Activated CD4-positive, alpha-beta T cell treated with anti-CD3 and anti-CD28 coated beads, Interleukin-2, amount 10 ng/mL, durations not matched to agents 7 days and 5 days (primary cell): ENCODE measurements around the gene HSPB1. TPM values are rescaled to one million over a fixed set of nuclear protein-coding genes. Genes with fewer than 3 reads are reported as not detected.

Experiments used
- CTCF ChIA-PET: fragments of 350-600 bp; sonication (Branson Sonifier 250); formaldehyde crosslinking; loops from one replicate; lab custom pipeline; 2021; ENCODE audit warnings: antibody characterized with exemption; lab: Charles Lee
- POLR2A ChIA-PET: fragments of 350-600 bp; sonication (Branson Sonifier 250); formaldehyde crosslinking; loops from one replicate; lab custom pipeline; 2021; ENCODE audit warnings: antibody characterized with exemption; lab: Charles Lee
- DNase-seq: peaks from one replicate; pipeline ENCODE4 v3.0.0-alpha.2; 2020
- H3K27ac Mint-ChIP-seq: one replicate; pipeline ENCODE4 v1.8.0; 2021; ENCODE audit warnings: mild to moderate bottlenecking, moderate library complexity, mixed read lengths
- H3K27me3 Mint-ChIP-seq: one replicate; pipeline ENCODE4 v1.8.0; 2021; ENCODE audit warnings: mixed read lengths
- H3K36me3 Mint-ChIP-seq: one replicate; pipeline ENCODE4 v1.8.0; 2021; ENCODE audit warnings: low read depth, mixed read lengths
- H3K4me1 Mint-ChIP-seq: one replicate; pipeline ENCODE4 v1.8.0; 2021; ENCODE audit warnings: mixed read lengths
- H3K4me3 Mint-ChIP-seq: one replicate; pipeline ENCODE4 v1.8.0; 2021; ENCODE audit warnings: mild to moderate bottlenecking, moderate library complexity, mixed read lengths
- H3K9me3 Mint-ChIP-seq: one replicate; pipeline ENCODE4 v1.8.0; 2021; ENCODE audit warnings: mixed read lengths
- total RNA-seq, 2 experiments: library from RNA; stranded (reverse); gene quantifications; one replicate each; pipeline ENCODE4 v1.2.3, GENCODE V29; 2021

HSPB1 gene
- total RNA-seq = 10 to 100 TPM; 27.0 to 28.1 TPM

DNA sequence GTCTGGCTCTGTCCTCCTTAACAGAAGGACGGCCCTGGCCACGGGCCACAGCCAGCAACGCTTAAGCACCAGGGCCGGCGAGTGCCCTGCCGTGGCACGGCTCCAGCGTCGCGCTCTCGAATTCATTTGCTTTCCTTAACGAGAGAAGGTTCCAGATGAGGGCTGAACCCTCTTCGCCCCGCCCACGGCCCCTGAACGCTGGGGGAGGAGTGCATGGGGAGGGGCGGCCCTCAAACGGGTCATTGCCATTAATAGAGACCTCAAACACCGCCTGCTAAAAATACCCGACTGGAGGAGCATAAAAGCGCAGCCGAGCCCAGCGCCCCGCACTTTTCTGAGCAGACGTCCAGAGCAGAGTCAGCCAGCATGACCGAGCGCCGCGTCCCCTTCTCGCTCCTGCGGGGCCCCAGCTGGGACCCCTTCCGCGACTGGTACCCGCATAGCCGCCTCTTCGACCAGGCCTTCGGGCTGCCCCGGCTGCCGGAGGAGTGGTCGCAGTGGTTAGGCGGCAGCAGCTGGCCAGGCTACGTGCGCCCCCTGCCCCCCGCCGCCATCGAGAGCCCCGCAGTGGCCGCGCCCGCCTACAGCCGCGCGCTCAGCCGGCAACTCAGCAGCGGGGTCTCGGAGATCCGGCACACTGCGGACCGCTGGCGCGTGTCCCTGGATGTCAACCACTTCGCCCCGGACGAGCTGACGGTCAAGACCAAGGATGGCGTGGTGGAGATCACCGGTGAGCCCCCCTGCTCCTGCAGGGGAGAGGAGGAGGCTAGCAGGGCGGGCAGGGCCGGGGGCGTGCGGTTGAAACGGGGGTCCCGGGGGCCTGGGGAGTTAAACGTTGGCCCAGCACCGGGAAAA lies at the start of gene HSPB1:
Gene HSPB1, plus strand, starts transcription at position 327 of the 855 bp plus-strand sequence. Its CDS starts 40 bp downstream, at position 367.
- Mint-ChIP-seq H3K4me3 (peak within 1 kb of the TSS; percentile 84), H3K27ac (peak within 1 kb of the TSS; percentile 85)
- CTCF ChIA-PET = interaction anchor here (1.1 to 6.1 kb wide), 4 partner anchors 11 to 124 kb away, joined by 5 to 53 read pairs (median 12); no protein-coding TSS in a partner anchor

GRCh38 chr7:76254781-76255180 lies 47.7 kb upstream of the HSPB1 start:
- Mint-ChIP-seq H3K4me3 (no peak overlapping the region), H3K9me3 (no peaks in the 10 kb centered on the region), H3K4me1 (no peaks in the 10 kb centered on the region), H3K27ac (no peak overlapping the region), H3K27me3 (peaks cover 20% of the 10 kb centered on the region), H3K36me3 (no peaks in the 10 kb centered on the region)
- ChIA-PET POLR2A (no interaction called here), CTCF (interaction anchor here (0.7 to 0.9 kb wide), 2 partner anchors 8 to 235 kb away, joined by 3 read pairs; no protein-coding TSS in a partner anchor)
- DNase-seq = no peak

More for the DNA sequence above, at the start of gene HSPB1:
- H3K27me3 Mint-ChIP-seq = peaks cover 17% of the 10 kb centered on the region
- DNase-seq = peak; percentile 44
- peaks cover 2% of the 10 kb centered on the region for H3K36me3 Mint-ChIP-seq
- no peaks in the 10 kb centered on the region for H3K9me3 Mint-ChIP-seq
- H3K4me1 Mint-ChIP-seq = peaks cover 19% of the 10 kb centered on the region
- POLR2A ChIA-PET = interaction anchor here (0.6 kb wide), 1 partner anchor 16 kb away, joined by 3 read pairs; no protein-coding TSS in a partner anchor

- H3K27ac Mint-ChIP-seq = no peak overlapping the region
- ChIA-PET POLR2A (interaction anchor here (0.6 kb wide), 1 partner anchor 23 kb away, joined by 3 read pairs; no protein-coding TSS in a partner anchor), CTCF (interaction anchor here (0.7 kb wide), 1 partner anchor 362 kb away, joined by 4 read pairs; no protein-coding TSS in a partner anchor)
- H3K4me1 Mint-ChIP-seq = peaks cover 3% of the 10 kb centered on the region
- H3K9me3 Mint-ChIP-seq = no peaks in the 10 kb centered on the region
- H3K36me3 Mint-ChIP-seq = no peaks in the 10 kb centered on the region
- H3K4me3 Mint-ChIP-seq = no peak overlapping the region
- DNase-seq = no peak
- H3K27me3 Mint-ChIP-seq = peaks cover 25% of the 10 kb centered on the region
Observed at GRCh38 chr7:76257973-76258372, 44.5 kb upstream of the HSPB1 start.

DNA sequence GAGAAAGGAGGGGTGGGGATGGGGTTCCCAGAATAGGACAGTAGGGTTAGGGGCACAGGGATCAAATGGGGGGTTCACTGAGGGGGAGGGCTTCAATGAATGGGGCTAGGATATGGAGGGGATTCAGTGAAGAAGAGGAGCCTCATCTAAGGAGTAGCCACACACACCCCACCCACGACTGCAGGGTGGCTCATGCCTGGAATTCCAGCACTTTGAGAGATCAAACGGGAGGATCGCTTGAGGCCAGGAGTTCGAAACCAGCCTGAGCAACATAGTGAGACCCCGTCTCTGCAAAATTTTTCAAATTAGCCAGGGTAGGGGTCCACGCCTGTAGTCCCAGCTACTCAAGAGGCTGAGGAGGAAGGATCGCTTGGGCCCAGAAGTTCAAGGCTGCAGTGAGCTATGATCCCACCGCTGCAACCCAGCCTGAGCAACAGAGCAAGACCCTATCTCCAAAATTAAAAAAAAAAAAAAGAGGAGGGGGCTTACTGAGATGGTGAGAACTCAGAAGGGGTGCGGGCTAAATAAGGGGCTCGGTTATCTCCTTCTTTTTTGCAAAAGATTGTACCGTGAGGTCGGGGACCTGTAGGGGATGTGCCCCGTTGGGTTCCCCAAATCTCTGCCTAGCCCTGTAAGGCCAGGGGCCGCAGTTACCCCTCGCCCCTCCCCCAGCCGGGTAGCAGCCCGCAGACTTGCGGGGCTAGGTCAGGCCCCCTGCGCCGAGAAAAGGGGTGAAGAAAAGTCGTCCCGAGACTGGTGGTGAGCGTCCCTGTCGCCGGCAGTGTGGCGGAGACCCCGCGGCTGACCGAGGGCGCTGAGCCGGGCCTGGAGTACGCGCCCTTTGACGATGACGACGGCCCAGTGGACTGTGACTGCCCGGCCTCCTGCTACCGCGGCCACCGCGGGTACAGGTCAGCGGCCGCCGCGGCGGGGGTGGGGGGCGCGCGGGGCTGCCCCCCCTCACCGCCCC lies 43.1 kb upstream of the HSPB1 start:
- Mint-ChIP-seq H3K4me3 (no peak overlapping the region), H3K36me3 (no peaks in the 10 kb centered on the region), H3K9me3 (no peaks in the 10 kb centered on the region), H3K27ac (no peak overlapping the region), H3K27me3 (peaks cover 25% of the 10 kb centered on the region), H3K4me1 (peaks cover 3% of the 10 kb centered on the region)
- ChIA-PET CTCF (interaction anchor here (0.6 to 0.9 kb wide), 2 partner anchors 32 to 64 kb away, joined by 3 to 4 read pairs; no protein-coding TSS in a partner anchor), POLR2A (no interaction called here)
- DNase-seq = no peak

GRCh38 chr7:76260171-76260703 lies 42.2 kb upstream of the HSPB1 start:
- DNase-seq = peak; percentile 47
- H3K4me1 Mint-ChIP-seq = peaks cover 3% of the 10 kb centered on the region
- H3K27me3 Mint-ChIP-seq = peaks cover 25% of the 10 kb centered on the region
- ChIA-PET CTCF (interaction anchor here (4.1 kb wide), 1 partner anchor 83 kb away, joined by 24 read pairs; no protein-coding TSS in a partner anchor), POLR2A (no interaction called here)
- H3K36me3 Mint-ChIP-seq = no peaks in the 10 kb centered on the region
- no peak overlapping the region for H3K4me3 Mint-ChIP-seq
- H3K9me3 Mint-ChIP-seq = no peaks in the 10 kb centered on the region
- no peak overlapping the region for H3K27ac Mint-ChIP-seq

DNA sequence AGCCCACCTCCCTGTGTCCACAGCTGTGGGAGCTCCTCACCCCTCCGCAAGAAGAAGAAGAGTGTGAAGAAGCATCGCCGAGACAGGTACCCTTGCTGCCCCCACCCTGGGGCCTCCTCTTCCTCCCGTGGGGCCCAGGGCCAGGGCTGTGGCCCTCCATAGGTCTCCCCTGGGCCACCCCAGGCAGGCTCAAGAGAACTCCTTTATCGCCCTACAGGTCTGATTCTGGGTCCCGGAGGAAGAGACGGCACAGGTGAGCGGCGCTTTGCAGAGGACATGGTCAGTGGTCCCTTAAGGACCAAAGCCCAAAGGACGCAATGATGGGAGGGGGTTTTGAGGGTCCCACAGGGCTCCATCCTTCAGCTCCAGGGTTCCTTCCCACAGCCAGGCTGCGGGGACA lies 41.1 kb upstream of the HSPB1 start:
- ChIA-PET POLR2A (no interaction called here), CTCF (interaction anchor here (4.1 kb wide), 1 partner anchor 84 kb away, joined by 24 read pairs; no protein-coding TSS in a partner anchor)
- Mint-ChIP-seq H3K27me3 (peaks cover 27% of the 10 kb centered on the region), H3K4me1 (peaks cover 3% of the 10 kb centered on the region), H3K4me3 (no peak overlapping the region), H3K9me3 (no peaks in the 10 kb centered on the region), H3K36me3 (no peaks in the 10 kb centered on the region), H3K27ac (no peak overlapping the region)
- DNase-seq = no peak

GRCh38 chr7:76261931-76262330 lies 40.5 kb upstream of the HSPB1 start:
- CTCF ChIA-PET = interaction anchor here (0.7 to 4.1 kb wide), 7 partner anchors 9 to 84 kb away, joined by 3 to 24 read pairs (median 5); no protein-coding TSS in a partner anchor
- no peak for DNase-seq
- Mint-ChIP-seq H3K36me3 (no peaks in the 10 kb centered on the region), H3K9me3 (no peaks in the 10 kb centered on the region), H3K27me3 (peaks cover 31% of the 10 kb centered on the region), H3K4me1 (peaks cover 4% of the 10 kb centered on the region), H3K4me3 (no peak overlapping the region), H3K27ac (no peak overlapping the region)
- POLR2A ChIA-PET = no interaction called here

GRCh38 chr7:76262683-76263402 lies 39.6 kb upstream of the HSPB1 start:
- peaks cover 31% of the 10 kb centered on the region for H3K27me3 Mint-ChIP-seq
- H3K27ac Mint-ChIP-seq = no peak overlapping the region
- CTCF ChIA-PET = interaction anchor here (0.7 to 4.1 kb wide), 12 partner anchors 8 to 85 kb away, joined by 3 to 24 read pairs (median 4); partner anchors contain the start of gene SRRM3
- peaks cover 6% of the 10 kb centered on the region for H3K4me1 Mint-ChIP-seq
- no peak overlapping the region for H3K4me3 Mint-ChIP-seq
- DNase-seq = peak; percentile 33
- POLR2A ChIA-PET = no interaction called here
- H3K9me3 Mint-ChIP-seq = no peaks in the 10 kb centered on the region
- no peaks in the 10 kb centered on the region for H3K36me3 Mint-ChIP-seq

DNA sequence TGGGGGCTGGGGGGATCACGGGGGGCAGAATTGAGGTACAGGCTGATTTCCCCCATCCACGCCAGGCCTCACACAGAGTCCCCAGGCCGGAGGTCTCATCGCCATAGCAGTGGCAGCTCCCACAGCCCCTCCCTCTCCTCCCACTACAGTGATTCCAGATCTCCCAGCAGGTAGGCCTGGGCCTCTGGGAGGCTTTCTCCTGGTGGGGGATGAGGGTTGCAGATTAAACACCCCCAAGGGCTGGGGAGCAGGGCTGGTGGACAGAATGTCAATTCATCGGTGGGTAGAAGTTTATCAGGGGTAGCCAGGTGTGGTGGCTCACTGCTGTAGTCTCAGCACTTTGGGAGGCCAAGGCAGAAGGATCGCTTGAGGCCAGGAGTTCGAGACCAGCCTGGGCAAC lies 37.2 kb upstream of the HSPB1 start:
- Mint-ChIP-seq H3K4me1 (peaks cover 13% of the 10 kb centered on the region), H3K27ac (no peak overlapping the region), H3K27me3 (peaks cover 34% of the 10 kb centered on the region), H3K4me3 (no peak overlapping the region), H3K9me3 (no peaks in the 10 kb centered on the region), H3K36me3 (no peaks in the 10 kb centered on the region)
- CTCF ChIA-PET = interaction anchor here (0.8 to 0.9 kb wide), 2 partner anchors 13 to 20 kb away, joined by 3 to 4 read pairs; no protein-coding TSS in a partner anchor
- DNase-seq = no peak
- POLR2A ChIA-PET = interaction anchor here (0.7 kb wide), 1 partner anchor 294 kb away, joined by 3 read pairs; no protein-coding TSS in a partner anchor

DNA sequence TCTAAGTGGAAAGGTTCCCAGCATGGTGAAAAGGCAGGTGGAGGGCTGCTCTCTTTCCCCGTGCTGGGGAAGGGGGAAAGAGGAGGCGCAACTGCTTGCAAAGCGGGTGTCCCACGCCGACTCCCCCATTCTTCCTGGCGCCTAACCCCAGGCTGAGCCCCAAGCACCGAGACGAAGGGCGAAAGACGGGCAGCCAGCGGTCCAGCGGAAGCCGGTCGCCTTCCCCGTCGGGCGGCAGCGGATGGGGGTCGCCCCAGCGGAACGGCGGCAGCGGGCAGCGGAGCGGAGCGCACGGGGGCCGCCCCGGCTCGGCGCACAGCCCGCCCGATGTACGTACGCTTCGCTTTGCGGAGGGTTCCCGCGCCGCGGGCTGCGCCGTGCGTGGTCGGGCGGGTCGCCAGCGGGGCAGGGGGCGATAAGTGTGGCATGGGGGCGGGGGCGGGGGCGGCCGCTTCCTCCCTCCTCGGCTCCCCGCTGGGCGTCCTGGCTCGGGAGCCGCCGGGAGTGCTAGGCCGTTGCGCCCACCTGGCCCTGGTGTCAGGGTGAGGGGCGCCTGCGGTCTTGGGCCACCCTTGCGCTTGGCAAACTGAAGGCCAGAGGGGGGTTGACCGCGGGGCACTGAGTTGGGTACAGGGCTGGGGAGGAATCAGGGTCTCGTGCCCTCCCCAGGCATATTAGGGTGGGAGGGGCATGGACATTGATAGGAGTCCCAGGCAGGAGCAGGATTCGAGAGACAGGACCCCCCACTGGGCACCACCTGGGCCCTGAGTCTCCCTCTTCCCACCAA lies 35.2 kb upstream of the HSPB1 start:
- Mint-ChIP-seq H3K36me3 (no peaks in the 10 kb centered on the region), H3K4me3 (peak overlapping the region; percentile 22), H3K27ac (no peak overlapping the region), H3K4me1 (peaks cover 16% of the 10 kb centered on the region), H3K27me3 (peaks cover 29% of the 10 kb centered on the region), H3K9me3 (no peaks in the 10 kb centered on the region)
- DNase-seq = no peak
- CTCF ChIA-PET = no interaction called here
- POLR2A ChIA-PET = no interaction called here

DNA sequence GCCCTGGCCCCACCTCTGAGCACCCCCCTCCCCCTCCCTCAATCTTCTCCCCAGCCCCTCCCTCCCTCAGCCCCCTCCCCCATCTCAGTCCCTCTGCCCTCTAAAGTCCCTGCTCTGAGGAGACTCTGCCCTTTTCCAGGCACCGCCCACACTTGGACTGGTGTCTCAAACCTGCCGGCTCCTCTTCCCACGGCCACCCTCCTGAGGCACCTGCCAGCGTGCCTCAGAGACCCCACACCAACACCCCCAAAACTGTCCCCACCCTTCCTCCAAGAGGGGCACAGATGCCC lies 34.6 kb upstream of the HSPB1 start:
- H3K27me3 Mint-ChIP-seq = peaks cover 29% of the 10 kb centered on the region
- POLR2A ChIA-PET = no interaction called here
- no peak for DNase-seq
- H3K9me3 Mint-ChIP-seq = no peaks in the 10 kb centered on the region
- H3K4me3 Mint-ChIP-seq = no peak overlapping the region
- CTCF ChIA-PET = no interaction called here
- H3K4me1 Mint-ChIP-seq = peaks cover 20% of the 10 kb centered on the region
- H3K27ac Mint-ChIP-seq = no peak overlapping the region
- H3K36me3 Mint-ChIP-seq = no peaks in the 10 kb centered on the region
